Measurements from ENCODE around the gene LMO7.

LMO7 gene

GRCh38 chr13:75801388-75801945 lies 165.3 kb downstream of the LMO7 start:
- DNase-seq (ENCODE audit: low spot score): no peak

- no peak for DNase-seq (ENCODE audit: low spot score)
These were observed 166.0 kb downstream of the LMO7 start for GRCh38 chr13:75802161-75802560.

- no peak for DNase-seq (ENCODE audit: low spot score)
These were observed 167.1 kb downstream of the LMO7 start for GRCh38 chr13:75803164-75803611.

DNA sequence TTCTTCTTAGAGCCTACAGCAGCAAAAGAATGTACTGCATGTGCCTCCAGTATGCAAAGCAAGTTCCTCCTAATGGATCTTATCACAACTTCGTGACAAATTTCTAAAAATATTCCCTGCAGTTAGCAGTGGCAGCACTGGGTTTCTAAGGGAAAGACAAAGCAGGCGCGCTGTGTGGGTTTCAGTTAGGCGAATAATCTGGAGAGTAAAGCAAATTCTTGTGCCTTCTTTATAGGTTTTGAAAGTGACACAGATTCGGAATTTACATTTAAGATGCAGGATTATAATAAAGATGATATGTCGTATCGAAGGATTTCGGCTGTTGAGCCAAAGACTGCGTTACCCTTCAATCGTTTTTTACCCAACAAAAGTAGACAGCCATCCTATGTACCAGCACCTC lies 167.9 kb downstream of the LMO7 start:
- DNase-seq (ENCODE audit: low spot score): no peak

DNA sequence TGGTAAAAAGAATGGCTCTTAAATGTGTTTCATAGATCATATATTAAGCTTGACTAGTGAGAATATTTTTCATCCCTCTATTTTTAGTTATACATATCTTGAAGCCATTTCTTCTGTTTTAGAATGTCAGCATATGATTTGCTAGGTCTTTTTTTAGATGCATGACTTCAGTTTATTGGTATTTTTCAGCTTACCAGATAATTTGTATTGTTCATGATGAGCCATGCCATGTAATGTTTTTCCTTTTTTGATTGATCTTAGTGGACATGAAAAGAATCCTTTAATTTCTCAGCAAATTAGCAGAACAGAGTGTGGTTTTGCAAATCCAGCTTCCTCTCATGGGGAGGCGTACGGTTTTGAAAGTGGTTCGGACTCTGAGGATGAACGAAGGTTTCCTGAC lies 168.5 kb downstream of the LMO7 start:
- no peak for DNase-seq (ENCODE audit: low spot score)

DNA sequence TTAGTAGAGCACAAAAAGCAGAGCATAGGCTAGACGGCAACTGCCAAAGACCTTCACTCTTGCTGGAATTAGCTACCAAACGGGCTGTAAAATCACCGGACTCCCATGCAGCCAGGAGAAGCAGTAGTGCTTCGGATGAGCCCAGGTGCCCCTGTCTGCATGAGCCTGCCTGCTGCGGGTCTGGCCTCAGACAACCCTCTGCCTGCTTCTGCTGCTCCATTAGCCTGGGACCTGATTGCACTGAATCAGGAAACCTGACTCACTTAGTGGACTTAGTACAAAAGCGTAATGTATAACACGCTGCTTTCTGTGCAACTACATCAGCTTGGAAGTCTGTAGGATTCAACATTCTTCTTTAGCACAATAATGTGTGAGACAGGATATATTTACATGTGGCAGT lies 170.0 kb downstream of the LMO7 start:
- DNase-seq (ENCODE audit: low spot score): no peak

GRCh38 chr13:75811361-75811760 lies 175.2 kb downstream of the LMO7 start:
- no peak for DNase-seq (ENCODE audit: low spot score)

- no peak for DNase-seq (ENCODE audit: low spot score)
These were observed 175.7 kb downstream of the LMO7 start for GRCh38 chr13:75811841-75812240.

DNA sequence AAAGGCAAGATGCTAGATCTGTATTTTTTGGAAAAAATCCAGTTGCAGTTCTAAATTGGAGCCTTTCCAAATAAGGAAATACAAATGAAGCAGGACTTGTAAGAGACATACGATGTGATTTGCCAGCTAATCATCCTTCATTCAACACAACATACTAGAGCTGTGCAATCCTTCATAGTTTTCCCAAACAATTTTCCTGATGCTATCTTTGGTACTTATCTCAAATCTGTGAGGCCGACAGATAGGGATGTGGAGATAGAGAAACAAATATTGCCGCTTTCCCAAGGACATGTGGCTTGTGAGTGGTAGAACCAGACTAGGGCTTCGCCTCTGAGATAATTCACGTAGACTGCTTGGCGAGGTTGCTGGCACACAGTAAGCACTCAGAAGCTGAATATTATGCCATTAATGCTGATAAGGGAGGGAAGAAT lies 176.6 kb downstream of the LMO7 start:
- DNase-seq (ENCODE audit: low spot score): no peak

DNA sequence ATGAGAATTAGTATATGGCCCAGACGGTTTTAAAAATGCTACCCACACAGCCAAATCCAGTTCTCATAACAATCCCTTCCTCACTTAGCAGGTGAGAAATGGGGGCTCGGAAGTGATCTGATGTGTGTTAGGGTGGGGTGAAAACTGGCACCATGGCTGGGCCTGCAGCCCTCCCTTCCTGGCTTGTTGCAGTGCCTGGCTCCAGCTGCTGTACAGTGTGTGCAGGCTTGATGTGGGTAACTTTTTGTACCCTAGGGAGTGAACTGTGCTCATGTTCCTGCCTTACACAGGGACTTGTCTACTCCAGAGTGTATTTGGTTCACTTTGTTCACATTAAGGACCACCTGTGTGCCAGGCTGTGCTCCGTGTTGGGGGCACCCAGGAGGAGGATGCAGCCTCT lies 177.2 kb downstream of the LMO7 start:
- DNase-seq (ENCODE audit: low spot score): no peak

DNA sequence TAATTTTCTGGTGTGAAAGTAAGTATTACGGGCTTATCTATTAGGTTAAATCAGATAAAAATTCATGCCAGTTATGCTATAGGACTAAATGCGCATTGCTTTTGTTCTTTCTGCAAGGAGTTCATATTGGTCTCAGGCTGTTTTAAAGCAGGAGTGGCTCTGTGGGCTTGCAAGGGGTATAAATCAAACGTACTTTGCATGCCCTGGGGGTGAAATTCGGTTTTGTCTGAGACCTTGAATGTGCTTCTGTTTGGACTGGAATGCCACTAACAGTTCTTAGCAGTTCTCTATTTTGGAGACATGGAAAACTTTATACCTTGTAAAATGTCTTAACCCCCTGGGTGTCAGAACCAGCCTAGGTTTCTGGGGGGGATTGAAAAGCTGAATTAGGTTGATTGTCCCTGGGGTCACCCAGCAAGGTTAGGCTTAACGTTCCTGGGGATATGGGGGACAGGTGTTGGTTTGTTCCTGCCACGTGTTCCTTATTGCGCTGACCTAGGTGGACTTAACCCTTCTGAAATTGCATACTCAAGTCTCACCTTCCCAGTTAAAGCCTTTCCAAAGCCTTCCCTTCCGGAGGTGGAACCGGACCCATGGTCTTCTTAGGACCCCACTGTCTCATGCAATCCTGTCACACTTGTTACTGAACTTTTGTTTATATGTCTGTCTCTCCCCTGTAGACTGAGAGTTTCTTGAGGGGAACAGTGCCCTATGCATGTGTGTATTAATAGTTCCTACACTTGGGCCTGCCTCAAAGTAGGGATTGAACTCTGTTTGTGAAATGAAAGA lies 182.2 kb downstream of the LMO7 start:
- no peak for DNase-seq (ENCODE audit: low spot score)

GRCh38 chr13:75818968-75819225 lies 182.8 kb downstream of the LMO7 start:
- no peak for DNase-seq (ENCODE audit: low spot score)

GRCh38 chr13:75825161-75825560 lies 189.0 kb downstream of the LMO7 start:
- no peak for DNase-seq (ENCODE audit: low spot score)

GRCh38 chr13:75825594-75825993 lies 189.5 kb downstream of the LMO7 start:
- DNase-seq (ENCODE audit: low spot score): no peak

- no peak for DNase-seq (ENCODE audit: low spot score)
These were observed 190.3 kb downstream of the LMO7 start for GRCh38 chr13:75826391-75826790.

DNA sequence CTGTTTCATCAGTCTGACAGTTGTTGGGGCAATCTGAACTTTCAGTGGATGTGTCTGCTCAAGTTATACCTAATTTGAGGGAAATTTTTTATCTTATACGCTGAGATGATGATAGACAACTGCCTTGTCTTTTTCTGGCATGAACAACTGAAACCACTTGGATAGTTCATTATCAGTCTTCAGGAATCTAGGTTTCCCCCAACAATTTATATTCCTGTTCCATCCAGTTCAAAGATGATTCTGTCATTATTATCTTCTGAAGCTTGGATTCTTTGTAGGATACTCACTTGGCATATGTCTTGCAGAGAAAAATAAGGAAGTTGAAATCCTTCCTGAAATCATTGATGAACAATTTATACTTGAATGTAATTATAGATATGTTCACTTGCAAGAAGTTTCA lies 193.7 kb downstream of the LMO7 start:
- no peak for DNase-seq (ENCODE audit: low spot score)

DNA sequence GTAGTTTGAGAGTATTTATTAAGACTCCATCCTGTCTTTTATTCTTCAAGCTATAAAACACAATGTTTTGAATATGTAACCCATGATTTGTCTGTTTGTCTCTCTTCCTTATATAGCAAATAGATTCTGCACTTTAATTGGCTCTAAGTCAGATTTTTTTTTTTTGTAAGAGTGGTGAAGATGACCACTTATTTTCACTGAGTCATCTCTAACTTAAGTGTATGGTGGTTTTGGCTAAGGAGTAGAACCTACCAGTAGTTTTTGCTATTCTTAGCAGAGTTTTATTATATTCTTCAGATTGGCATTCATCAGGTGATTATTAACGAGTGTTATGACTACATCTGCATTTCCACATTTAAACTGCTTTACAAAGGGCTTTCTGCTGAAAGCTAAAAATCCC lies 194.7 kb downstream of the LMO7 start:
- no peak for DNase-seq (ENCODE audit: low spot score)

GRCh38 chr13:75831389-75831788 lies 195.3 kb downstream of the LMO7 start:
- no peak for DNase-seq (ENCODE audit: low spot score)

GRCh38 chr13:75832812-75833211 lies 196.7 kb downstream of the LMO7 start:
- no peak for DNase-seq (ENCODE audit: low spot score)

GRCh38 chr13:75836441-75836840 lies 200.3 kb downstream of the LMO7 start:
- DNase-seq (ENCODE audit: low spot score): no peak

- DNase-seq (ENCODE audit: low spot score): no peak
These were observed 202.4 kb downstream of the LMO7 start for GRCh38 chr13:75838366-75839005.

- DNase-seq (ENCODE audit: low spot score): no peak
These were observed 203.3 kb downstream of the LMO7 start for GRCh38 chr13:75839406-75839805.

DNA sequence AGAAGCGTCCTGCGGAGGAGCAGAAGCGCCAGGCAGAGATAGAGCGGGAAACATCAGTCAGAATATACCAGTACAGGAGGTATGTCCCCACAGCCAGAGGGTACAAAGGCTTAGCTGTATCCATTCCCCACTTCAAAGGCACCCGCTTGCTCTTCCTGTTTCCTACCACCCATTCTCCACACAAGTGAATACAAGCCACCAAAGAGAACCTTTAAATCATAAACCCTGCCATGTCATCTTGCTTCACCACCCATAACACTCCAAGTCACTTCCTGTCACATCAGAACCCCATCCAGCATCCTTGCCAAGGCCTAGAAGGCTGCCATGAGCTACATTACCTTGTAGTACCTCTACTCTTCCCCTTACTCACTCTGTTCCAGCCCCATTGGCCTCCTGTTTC lies 205.8 kb downstream of the LMO7 start:
- DNase-seq (ENCODE audit: low spot score): no peak
